ENCODE results near the gene TBC1D19. TPM values are rescaled to one million over a fixed set of nuclear protein-coding genes. Genes with fewer than 3 reads are reported as not detected.

TBC1D19 gene
- total RNA-seq, 4 donors from 2014 or later = 6.5 to 7.0 (median 6.8) TPM

GRCh38 chr4:26727844-26728243 is 144.0 kb downstream of the TBC1D19 start:
- TF ChIP-seq CTCF (IDR thresholded peaks at IDR 0.05 in 4 of 5, conservative IDR thresholded peaks at IDR 0.05 in 1 of 5) (no peak), POLR2A (IDR thresholded peaks at IDR 0.05) (no peak)
- intact Hi-C loops (cut with DNase I; ENCODE audit: low total_unique reads) = no loop called here
- DNase-seq (no peak), ATAC-seq (no peak)
- Histone ChIP-seq H3K4me1 (peaks cover 0 to 14% of the 10 kb centered on the region in 2 donors), H3K27me3 (no peaks in the 10 kb centered on the region), H3K36me3 (no peaks in the 10 kb centered on the region), H3K9me3 (no peaks in the 10 kb centered on the region), H3K27ac (no peak overlapping the region), H3K4me3 (no peak overlapping the region)
- in situ Hi-C loops (cut with MboI; ENCODE audit: low sequenced_read_pairs in 4 of 4) = loop anchor here in 1 of 4 donors (10.0 kb wide), 1 partner anchor 273 kb away; no protein-coding TSS in a partner anchor

GRCh38 chr4:26729027-26729426 is 145.1 kb downstream of the TBC1D19 start:
- Histone ChIP-seq H3K9me3 (no peaks in the 10 kb centered on the region), H3K4me1 (peaks cover 5 to 14% of the 10 kb centered on the region in 2 donors), H3K4me3 (no peak overlapping the region), H3K27me3 (no peaks in the 10 kb centered on the region), H3K36me3 (no peaks in the 10 kb centered on the region), H3K27ac (no peak overlapping the region)
- no peak for ATAC-seq
- in situ Hi-C loops (cut with MboI; ENCODE audit: low sequenced_read_pairs in 4 of 4) = loop anchor here in 1 of 4 donors (10.0 kb wide), 1 partner anchor 274 kb away; no protein-coding TSS in a partner anchor
- intact Hi-C loops (cut with DNase I; ENCODE audit: low total_unique reads) = no loop called here
- no peak for DNase-seq
- TF ChIP-seq CTCF (IDR thresholded peaks at IDR 0.05 in 4 of 5, conservative IDR thresholded peaks at IDR 0.05 in 1 of 5) (no peak), POLR2A (IDR thresholded peaks at IDR 0.05) (no peak)

- Histone ChIP-seq H3K4me3 (no peak overlapping the region), H3K27ac (no peak overlapping the region), H3K9me3 (no peaks in the 10 kb centered on the region), H3K27me3 (no peaks in the 10 kb centered on the region), H3K36me3 (no peaks in the 10 kb centered on the region), H3K4me1 (peaks cover 6 to 14% of the 10 kb centered on the region in 2 donors)
- in situ Hi-C loops (cut with MboI; ENCODE audit: low sequenced_read_pairs in 4 of 4) (loop anchor here in 1 of 4 donors (10.0 kb wide), 1 partner anchor 275 kb away; no protein-coding TSS in a partner anchor), intact Hi-C loops (cut with DNase I; ENCODE audit: low total_unique reads) (no loop called here)
- ATAC-seq (no peak), DNase-seq (no peak)
- TF ChIP-seq CTCF (IDR thresholded peaks at IDR 0.05 in 4 of 5, conservative IDR thresholded peaks at IDR 0.05 in 1 of 5) (no peak), POLR2A (IDR thresholded peaks at IDR 0.05) (no peak)
Measured at GRCh38 chr4:26729547-26729946, 145.7 kb downstream of the TBC1D19 start.

GRCh38 chr4:26731351-26732035 is 147.6 kb downstream of the TBC1D19 start:
- no peak overlapping the region for H3K27ac ChIP-seq
- intact Hi-C loops (cut with DNase I; ENCODE audit: low total_unique reads) = no loop called here
- TF ChIP-seq CTCF (IDR thresholded peaks at IDR 0.05 in 4 of 5, conservative IDR thresholded peaks at IDR 0.05 in 1 of 5) (no peak), POLR2A (IDR thresholded peaks at IDR 0.05) (no peak)
- no peaks in the 10 kb centered on the region for H3K9me3 ChIP-seq
- DNase-seq (no peak), ATAC-seq (no peak)
- no peaks in the 10 kb centered on the region for H3K27me3 ChIP-seq
- in situ Hi-C loops (cut with MboI; ENCODE audit: low sequenced_read_pairs in 4 of 4) = no loop called here
- no peak overlapping the region for H3K4me3 ChIP-seq
- peaks cover 6 to 10% of the 10 kb centered on the region in 2 donors for H3K4me1 ChIP-seq
- H3K36me3 ChIP-seq = no peaks in the 10 kb centered on the region
